ENCODE data around the gene SART1.

Gene SART1

DNA sequence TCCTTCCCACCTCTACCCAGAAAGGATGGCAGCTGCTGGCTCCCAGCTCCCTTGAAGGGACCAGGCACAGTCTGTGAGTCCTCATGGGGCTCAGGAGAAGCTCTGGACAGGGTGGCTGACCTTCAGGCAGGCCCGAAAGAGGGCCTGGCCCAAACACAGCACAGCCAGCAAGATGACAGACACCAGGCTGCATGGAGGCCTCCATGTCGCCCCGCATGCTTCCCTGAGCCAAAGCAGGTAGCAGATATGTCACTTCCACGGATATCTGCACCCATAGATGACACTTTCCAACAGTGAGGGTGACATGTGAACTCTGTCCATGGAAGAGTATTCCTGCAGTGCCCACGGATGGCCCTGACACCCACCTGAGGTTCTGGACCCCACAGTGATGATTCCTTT, 22.1 kb downstream of the SART1 start:
- Histone ChIP-seq H3K36me3 (ENCODE audit: insufficient read depth, insufficient read length, low read length) (peaks cover 32% of the 10 kb centered on the region), H3K4me1 (ENCODE audit: insufficient read depth, insufficient read length) (peaks cover 2% of the 10 kb centered on the region), H3K27me3 (ENCODE audit: insufficient read depth, insufficient read length) (no peaks in the 10 kb centered on the region), H3K4me3 (ENCODE audit: insufficient read length, low read depth) (no peak overlapping the region), H3K9ac (ENCODE audit: insufficient read length, low read depth) (no peak overlapping the region), H3K9me3 (ENCODE audit: insufficient read depth, low read length) (no peaks in the 10 kb centered on the region)
- TF ChIP-seq YY1 (IDR thresholded peaks at IDR 0.05; ENCODE audit: insufficient read depth, insufficient read length): no peak
- TF ChIP-seq ZNF274 (IDR thresholded peaks at IDR 0.05; ENCODE audit: low read depth, low read length): no peak
- TF ChIP-seq SUZ12 (IDR thresholded peaks at IDR 0.05; ENCODE audit: extremely low read depth, insufficient read depth, insufficient read length): no peak
- DNase-seq (ENCODE audit: low read depth, low spot score): no peak

DNA sequence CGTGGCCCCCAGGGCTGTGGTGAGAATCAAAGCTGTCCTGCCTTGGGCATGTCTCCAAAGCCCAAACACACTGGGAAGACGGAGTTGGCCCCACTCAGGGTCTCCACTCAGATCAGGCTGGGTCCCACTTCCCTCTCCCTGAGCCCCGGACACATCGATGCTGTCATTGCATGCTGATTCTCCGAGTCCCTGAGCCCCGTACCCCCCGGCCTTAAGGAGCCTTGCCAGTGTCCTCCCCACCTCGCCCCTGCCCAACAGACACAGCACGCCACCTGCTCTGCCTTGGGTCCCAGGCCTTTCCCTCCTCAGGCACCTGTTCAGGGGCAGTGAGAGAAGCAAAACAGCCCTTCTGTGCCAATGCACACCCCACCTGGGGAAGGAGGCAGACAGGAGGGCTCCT, 25.8 kb downstream of the SART1 start:
- no peak overlapping the region for H3K4me3 ChIP-seq (ENCODE audit: insufficient read length, low read depth)
- H3K36me3 ChIP-seq (ENCODE audit: insufficient read depth, insufficient read length, low read length): peaks cover 13% of the 10 kb centered on the region
- no peak overlapping the region for H3K9ac ChIP-seq (ENCODE audit: insufficient read length, low read depth)
- TF ChIP-seq YY1 (IDR thresholded peaks at IDR 0.05; ENCODE audit: insufficient read depth, insufficient read length) (no peak), SUZ12 (IDR thresholded peaks at IDR 0.05; ENCODE audit: extremely low read depth, insufficient read depth, insufficient read length) (no peak), ZNF274 (IDR thresholded peaks at IDR 0.05; ENCODE audit: low read depth, low read length) (no peak)
- H3K9me3 ChIP-seq (ENCODE audit: insufficient read depth, low read length): no peaks in the 10 kb centered on the region
- peaks cover 2% of the 10 kb centered on the region for H3K4me1 ChIP-seq (ENCODE audit: insufficient read depth, insufficient read length)
- no peak for DNase-seq (ENCODE audit: low read depth, low spot score)
- no peaks in the 10 kb centered on the region for H3K27me3 ChIP-seq (ENCODE audit: insufficient read depth, insufficient read length)

GRCh38 chr11:65988791-65989592, 27.5 kb downstream of the SART1 start:
- no peaks in the 10 kb centered on the region for H3K9me3 ChIP-seq (ENCODE audit: insufficient read depth, low read length)
- H3K27me3 ChIP-seq (ENCODE audit: insufficient read depth, insufficient read length): no peaks in the 10 kb centered on the region
- H3K36me3 ChIP-seq (ENCODE audit: insufficient read depth, insufficient read length, low read length): peaks cover 13% of the 10 kb centered on the region
- TF ChIP-seq SUZ12 (IDR thresholded peaks at IDR 0.05; ENCODE audit: extremely low read depth, insufficient read depth, insufficient read length) (no peak), ZNF274 (IDR thresholded peaks at IDR 0.05; ENCODE audit: low read depth, low read length) (no peak), YY1 (IDR thresholded peaks at IDR 0.05; ENCODE audit: insufficient read depth, insufficient read length) (no peak)
- no peak overlapping the region for H3K9ac ChIP-seq (ENCODE audit: insufficient read length, low read depth)
- no peaks in the 10 kb centered on the region for H3K4me1 ChIP-seq (ENCODE audit: insufficient read depth, insufficient read length)
- peak; percentile 90 for DNase-seq (ENCODE audit: low read depth, low spot score)
- no peak overlapping the region for H3K4me3 ChIP-seq (ENCODE audit: insufficient read length, low read depth)

DNA sequence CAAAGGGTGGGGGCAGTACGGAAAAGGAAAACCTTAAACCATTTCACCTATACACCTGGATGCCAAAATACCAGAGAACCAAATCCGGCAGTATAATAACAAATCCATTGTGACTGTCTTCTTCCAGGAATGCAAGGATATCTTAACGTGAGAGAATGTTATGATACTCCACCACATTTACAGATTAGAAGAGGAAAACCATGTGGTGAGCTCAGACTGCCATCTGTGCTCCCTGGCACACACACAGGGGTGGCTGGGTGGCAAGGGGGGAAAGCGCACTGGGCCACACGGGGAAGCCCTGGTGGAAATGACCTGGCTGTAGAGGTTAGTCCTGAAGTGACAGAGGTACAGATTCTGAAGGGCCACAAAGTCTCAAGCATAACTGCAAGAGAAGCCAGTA, 30.5 kb downstream of the SART1 start:
- Histone ChIP-seq H3K9ac (ENCODE audit: insufficient read length, low read depth) (no peak overlapping the region), H3K27me3 (ENCODE audit: insufficient read depth, insufficient read length) (no peaks in the 10 kb centered on the region), H3K9me3 (ENCODE audit: insufficient read depth, low read length) (no peaks in the 10 kb centered on the region), H3K4me1 (ENCODE audit: insufficient read depth, insufficient read length) (no peaks in the 10 kb centered on the region), H3K4me3 (ENCODE audit: insufficient read length, low read depth) (no peak overlapping the region), H3K36me3 (ENCODE audit: insufficient read depth, insufficient read length, low read length) (peaks cover 24% of the 10 kb centered on the region)
- DNase-seq (ENCODE audit: low read depth, low spot score): no peak
- no peak for TF ChIP-seq SUZ12 (IDR thresholded peaks at IDR 0.05; ENCODE audit: extremely low read depth, insufficient read depth, insufficient read length)

GRCh38 chr11:65997286-65997685, 35.8 kb downstream of the SART1 start:
- Histone ChIP-seq H3K4me3 (ENCODE audit: insufficient read length, low read depth) (no peak overlapping the region), H3K9ac (ENCODE audit: insufficient read length, low read depth) (no peak overlapping the region), H3K9me3 (ENCODE audit: insufficient read depth, low read length) (no peaks in the 10 kb centered on the region), H3K27me3 (ENCODE audit: insufficient read depth, insufficient read length) (no peaks in the 10 kb centered on the region), H3K4me1 (ENCODE audit: insufficient read depth, insufficient read length) (peaks cover 2% of the 10 kb centered on the region), H3K36me3 (ENCODE audit: insufficient read depth, insufficient read length, low read length) (peaks cover 51% of the 10 kb centered on the region)
- DNase-seq (ENCODE audit: low read depth, low spot score): no peak
- TF ChIP-seq SUZ12 (IDR thresholded peaks at IDR 0.05; ENCODE audit: extremely low read depth, insufficient read depth, insufficient read length): no peak
- no peak for TF ChIP-seq YY1 (IDR thresholded peaks at IDR 0.05; ENCODE audit: insufficient read depth, insufficient read length)
- TF ChIP-seq ZNF274 (IDR thresholded peaks at IDR 0.05; ENCODE audit: low read depth, low read length): no peak

- no peaks in the 10 kb centered on the region for H3K9me3 ChIP-seq (ENCODE audit: insufficient read depth, low read length)
- H3K27me3 ChIP-seq (ENCODE audit: insufficient read depth, insufficient read length): no peaks in the 10 kb centered on the region
- peaks cover 4% of the 10 kb centered on the region for H3K4me1 ChIP-seq (ENCODE audit: insufficient read depth, insufficient read length)
- peaks cover 66% of the 10 kb centered on the region for H3K36me3 ChIP-seq (ENCODE audit: insufficient read depth, insufficient read length, low read length)
- H3K9ac ChIP-seq (ENCODE audit: insufficient read length, low read depth): peak within 1 kb of the TSS; percentile 83
- TF ChIP-seq SUZ12 (IDR thresholded peaks at IDR 0.05; ENCODE audit: extremely low read depth, insufficient read depth, insufficient read length): no peak
- peak; percentile 22 for TF ChIP-seq YY1 (IDR thresholded peaks at IDR 0.05; ENCODE audit: insufficient read depth, insufficient read length)
- TF ChIP-seq ZNF274 (IDR thresholded peaks at IDR 0.05; ENCODE audit: low read depth, low read length): no peak
- H3K4me3 ChIP-seq (ENCODE audit: insufficient read length, low read depth): peak within 1 kb of the TSS; percentile 83
- DNase-seq (ENCODE audit: low read depth, low spot score): peak; percentile 96
These were observed 40.6 kb downstream of the SART1 start, which contains the start of the genes BANF1 and EIF1AD for GRCh38 chr11:66001942-66002647. Gene BANF1 (plus strand): TSS chr11:66002503. CDS start chr11:66003251, 748 bp downstream. Gene EIF1AD (minus strand): TSS chr11:66002157. CDS start chr11:66000389, 1,768 bp downstream.

GRCh38 chr11:66002648-66003225, 41.2 kb downstream of the SART1 start:
- Histone ChIP-seq H3K9me3 (ENCODE audit: insufficient read depth, low read length) (no peaks in the 10 kb centered on the region), H3K36me3 (ENCODE audit: insufficient read depth, insufficient read length, low read length) (peaks cover 59% of the 10 kb centered on the region), H3K27me3 (ENCODE audit: insufficient read depth, insufficient read length) (no peaks in the 10 kb centered on the region), H3K4me3 (ENCODE audit: insufficient read length, low read depth) (peak overlapping the region; percentile 83), H3K9ac (ENCODE audit: insufficient read length, low read depth) (peak overlapping the region; percentile 83), H3K4me1 (ENCODE audit: insufficient read depth, insufficient read length) (peaks cover 7% of the 10 kb centered on the region)
- DNase-seq (ENCODE audit: low read depth, low spot score): no peak
- TF ChIP-seq ZNF274 (IDR thresholded peaks at IDR 0.05; ENCODE audit: low read depth, low read length) (no peak), YY1 (IDR thresholded peaks at IDR 0.05; ENCODE audit: insufficient read depth, insufficient read length) (no peak), SUZ12 (IDR thresholded peaks at IDR 0.05; ENCODE audit: extremely low read depth, insufficient read depth, insufficient read length) (no peak)

Data from NT2/D1 (cell line).